Tibial artery (tissue), 4 donors: ENCODE measurements around the gene SEMA5A.
A peak's percentile ranks its signal among the peaks of the same experiment; 100 is the strongest.

Experiments
- DNase-seq, 2 donors: peaks; one replicate each; pipeline ENCODE4 v3.0.0-alpha.2; 2019
- H3K27ac ChIP-seq, 2 donors: fragments of 200-600 bp; sonication (generic) in 1 of 2; 1 replicate in 1 of 2; 2 replicates in 1 of 2; pipeline ENCODE4 v1.5.1; 2018 to 2019; ENCODE audit warnings: mild to moderate bottlenecking in 1 of 2
- H3K27me3 ChIP-seq, 2 donors: fragments of 200-600 bp; sonication (generic) in 1 of 2; one replicate each; pipeline versions ENCODE4 v1.5.1 to v1.6.0; 2016 to 2019
- H3K36me3 ChIP-seq, 3 donors: fragments of 200-600 bp; sonication (generic) in 2 of 3; one replicate each; pipeline ENCODE4 v1.5.1; 2016 to 2019; ENCODE audit warnings: mild to moderate bottlenecking in 2 of 3
- H3K4me1 ChIP-seq, 4 donors: fragments of 200-600 bp; sonication (generic) in 2 of 4; 1 replicate in 3 of 4; 2 replicates in 1 of 4; pipeline ENCODE4 v1.5.1; 2016 to 2019
- H3K4me3 ChIP-seq, 2 donors: fragments of 200-600 bp; sonication (generic) in 1 of 2; 1 replicate in 1 of 2; 2 replicates in 1 of 2; pipeline ENCODE4 v1.5.1; 2018 to 2019; ENCODE audit warnings: mild to moderate bottlenecking in 2 of 2
- H3K9me3 ChIP-seq, 3 donors: fragments of 200-600 bp; sonication (generic) in 1 of 3; one replicate each; pipeline ENCODE4 v1.5.1; 2016 to 2019
- CTCF ChIP-seq, 2 experiments: fragments of 200-600 bp in 1 of 2; fragments of 450-650 bp in 1 of 2; IDR thresholded peaks; one replicate each; pipeline ENCODE4 v1.5.1; 2017 to 2019; ENCODE audit warnings: antibody characterized with exemption in 2 of 2, mild to moderate bottlenecking in 1 of 2, moderate library complexity in 1 of 2
- intact Hi-C: fragments of 100-400 bp; cut with DNase I; formaldehyde crosslinking; loops from one replicate; pipeline ENCODE4 v1.15.0; 2023; ENCODE audit warnings: low total_unique reads

SEMA5A gene

DNA sequence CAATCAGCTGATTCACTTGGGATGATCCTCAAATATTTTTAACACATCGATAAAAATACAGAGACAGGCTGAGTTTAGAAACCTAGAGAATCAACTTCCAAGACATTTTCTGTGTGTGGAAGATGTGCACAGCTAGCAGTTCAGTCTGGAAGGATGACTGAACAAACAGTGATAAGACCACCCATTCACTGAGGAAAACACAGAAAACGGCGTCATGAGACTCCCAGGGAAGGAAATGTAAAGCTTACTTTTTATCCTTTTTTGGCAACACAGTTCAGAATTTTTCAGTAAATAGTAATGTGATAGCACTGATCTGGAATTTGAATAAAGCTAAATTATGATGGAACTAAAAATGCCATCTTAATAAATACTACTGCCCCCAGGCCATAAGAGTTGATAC lies 277.6 kb downstream of the SEMA5A start:
- no peak for DNase-seq
- H3K4me1 ChIP-seq = peaks cover 0 to 13% (median 0%) of the 10 kb centered on the region in 4 donors
- intact Hi-C loops = no loop called here
- H3K27me3 ChIP-seq = no peaks in the 10 kb centered on the region
- H3K4me3 ChIP-seq = no peak overlapping the region
- no peaks in the 10 kb centered on the region for H3K9me3 ChIP-seq
- H3K27ac ChIP-seq = no peak overlapping the region
- no peak for TF ChIP-seq CTCF (IDR thresholded peaks at IDR 0.05)
- H3K36me3 ChIP-seq = no peaks in the 10 kb centered on the region

DNA sequence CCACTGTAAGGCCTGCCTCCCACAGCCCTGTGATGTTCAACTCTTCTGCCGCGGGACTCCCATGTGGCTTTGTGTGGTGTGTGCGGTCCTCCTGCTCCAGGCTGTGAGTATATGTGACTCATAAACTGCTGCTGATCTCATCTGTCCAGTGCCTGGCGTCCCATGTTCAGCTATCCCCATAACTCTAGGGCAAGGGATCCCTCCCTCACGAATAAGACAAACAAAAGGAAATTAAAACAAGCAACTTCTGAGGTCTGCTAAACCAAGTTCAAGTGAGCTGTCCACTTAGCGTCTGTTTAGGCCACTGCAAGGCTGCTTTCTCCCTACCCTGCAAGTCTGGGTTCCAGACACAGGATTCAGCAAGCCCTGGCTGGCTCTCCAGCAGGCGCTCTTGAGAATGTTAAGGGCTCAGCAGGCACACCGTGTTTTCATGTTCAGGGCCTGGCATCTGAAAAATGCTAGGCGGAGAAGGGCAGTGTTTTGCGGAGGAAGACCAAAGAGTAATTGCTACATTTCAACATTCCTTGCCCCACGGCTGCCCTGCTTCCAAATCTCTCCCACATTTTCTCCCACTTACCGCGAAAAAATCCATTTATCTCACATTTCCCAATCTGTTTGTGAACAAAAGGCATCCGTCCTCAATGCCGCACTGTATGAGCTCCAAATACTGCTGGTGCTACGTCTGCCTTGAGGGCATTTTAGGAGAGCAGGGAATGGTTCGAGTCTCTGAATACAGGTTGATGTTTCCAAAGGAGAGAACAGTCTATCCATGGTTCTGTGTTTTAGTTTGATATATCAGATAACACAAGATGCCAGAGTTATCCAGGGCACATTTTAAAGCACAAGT lies 280.2 kb downstream of the SEMA5A start:
- intact Hi-C loops = no loop called here
- no peak for DNase-seq
- H3K36me3 ChIP-seq = no peaks in the 10 kb centered on the region
- H3K27ac ChIP-seq = peak overlapping the region; percentile 36 to 64
- peaks cover 0 to 13% (median 0%) of the 10 kb centered on the region in 4 donors for H3K4me1 ChIP-seq
- TF ChIP-seq CTCF (IDR thresholded peaks at IDR 0.05) = no peak
- H3K9me3 ChIP-seq = no peaks in the 10 kb centered on the region
- peak overlapping the region in 1 of 2 donors; percentile 4 for H3K4me3 ChIP-seq
- H3K27me3 ChIP-seq = no peaks in the 10 kb centered on the region

- no peak for DNase-seq
- H3K36me3 ChIP-seq = no peaks in the 10 kb centered on the region
Observed at GRCh38 chr5:9264301-9264700, 281.6 kb downstream of the SEMA5A start.

DNA sequence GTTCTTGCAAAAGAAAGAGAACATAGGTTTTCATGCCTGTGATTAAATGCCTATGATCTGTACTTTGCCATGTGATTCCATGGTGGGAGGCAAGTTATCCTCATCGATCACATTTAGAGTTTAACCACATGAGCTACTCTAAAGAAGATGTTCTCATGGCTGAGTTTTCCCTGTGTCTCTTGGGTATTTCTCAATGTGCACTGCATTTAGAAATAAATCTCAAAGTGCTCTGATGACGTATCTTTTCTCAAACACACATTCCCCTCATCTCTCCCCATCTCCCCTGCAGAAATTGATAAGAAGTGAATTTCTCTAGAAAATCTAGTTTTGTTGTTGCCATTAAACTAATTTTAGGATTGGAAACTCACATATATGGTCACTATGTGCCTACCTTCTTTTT lies 282.2 kb downstream of the SEMA5A start:
- Histone ChIP-seq H3K4me3 (no peak overlapping the region), H3K27me3 (no peaks in the 10 kb centered on the region), H3K27ac (no peak overlapping the region), H3K4me1 (peaks cover 0 to 13% (median 0%) of the 10 kb centered on the region in 4 donors), H3K36me3 (no peaks in the 10 kb centered on the region), H3K9me3 (no peaks in the 10 kb centered on the region)
- TF ChIP-seq CTCF (IDR thresholded peaks at IDR 0.05) = no peak
- intact Hi-C loops = no loop called here
- DNase-seq = no peak

More at GRCh38 chr5:9264301-9264700, 281.6 kb downstream of the SEMA5A start:
- Histone ChIP-seq H3K4me3 (no peak overlapping the region), H3K27ac (no peak overlapping the region), H3K4me1 (peaks cover 0 to 13% (median 0%) of the 10 kb centered on the region in 4 donors), H3K9me3 (no peaks in the 10 kb centered on the region), H3K27me3 (no peaks in the 10 kb centered on the region)
- TF ChIP-seq CTCF (IDR thresholded peaks at IDR 0.05) = no peak
- intact Hi-C loops = no loop called here

GRCh38 chr5:9251379-9251980 lies 294.4 kb downstream of the SEMA5A start:
- TF ChIP-seq CTCF (IDR thresholded peaks at IDR 0.05) = no peak
- Histone ChIP-seq H3K27me3 (no peaks in the 10 kb centered on the region), H3K4me3 (no peak overlapping the region), H3K27ac (no peak overlapping the region), H3K9me3 (no peaks in the 10 kb centered on the region), H3K36me3 (no peaks in the 10 kb centered on the region), H3K4me1 (no peaks in the 10 kb centered on the region)
- DNase-seq = no peak
- intact Hi-C loops = no loop called here
